Retinal pigment epithelial cell (primary cell): Measurements from ENCODE around the gene COTL1.
"Not testable (repeated sequence)": the region's sequence is repeated elsewhere in the genome, so short reads cannot be mapped to it uniquely, and the experiment has no call there.

Experiments used
- DNase-seq: peaks from one replicate; pipeline ENCODE4 v3.0.0-alpha.2; 2010; ENCODE audit warnings: low read depth
- H3K4me3 ChIP-seq: 2 replicates; pipeline ENCODE4 v1.5.1; 2011; ENCODE audit warnings: mild to moderate bottlenecking, low read length, control low read depth, moderate library complexity
- TF ChIP-seq, protein P1 (sequence below): conservative IDR thresholded peaks from 2 replicates; pipeline ENCODE4 v1.5.1; 2011; ENCODE audit warnings: low read depth, low read length, control low read depth, inconsistent platforms

COTL1 gene

DNA sequence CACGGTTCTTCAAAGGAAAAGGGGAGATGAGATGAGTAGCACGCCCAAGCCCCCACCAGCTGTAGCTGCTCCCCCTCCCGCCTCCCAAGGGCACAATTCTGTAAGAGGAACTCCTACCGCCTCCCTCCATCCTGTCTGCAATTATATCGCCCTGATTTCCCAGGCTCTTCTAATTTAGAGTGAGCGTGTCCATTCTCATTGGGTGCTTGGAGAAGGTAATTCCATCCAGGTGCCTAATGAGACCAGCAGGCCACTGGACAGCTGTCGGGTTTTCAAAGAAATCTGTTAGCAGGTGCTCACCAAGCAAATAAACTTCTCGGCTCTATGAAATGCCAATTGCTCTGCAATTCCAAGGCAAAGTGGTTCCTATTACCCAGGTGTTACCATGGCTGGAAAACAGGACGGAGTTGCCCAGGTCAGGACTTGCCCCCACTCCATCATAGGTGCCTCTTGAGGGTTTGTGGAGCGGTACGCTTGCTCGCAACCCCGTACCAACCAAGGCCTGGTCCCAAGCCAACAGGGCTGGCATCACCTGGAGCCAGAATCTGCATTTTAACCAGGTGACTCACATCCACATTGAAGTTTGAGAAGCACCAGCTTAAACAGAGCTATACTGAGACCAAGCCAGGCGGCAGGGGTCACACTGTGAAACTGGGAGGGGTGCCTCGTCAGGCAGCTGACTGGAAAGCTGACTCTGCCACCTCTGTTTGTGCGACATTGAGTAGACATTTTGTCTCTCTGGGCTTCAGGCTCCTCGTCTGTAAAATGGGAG is 97.0 kb downstream of the COTL1 start:
- TF ChIP-seq, protein P1, sequence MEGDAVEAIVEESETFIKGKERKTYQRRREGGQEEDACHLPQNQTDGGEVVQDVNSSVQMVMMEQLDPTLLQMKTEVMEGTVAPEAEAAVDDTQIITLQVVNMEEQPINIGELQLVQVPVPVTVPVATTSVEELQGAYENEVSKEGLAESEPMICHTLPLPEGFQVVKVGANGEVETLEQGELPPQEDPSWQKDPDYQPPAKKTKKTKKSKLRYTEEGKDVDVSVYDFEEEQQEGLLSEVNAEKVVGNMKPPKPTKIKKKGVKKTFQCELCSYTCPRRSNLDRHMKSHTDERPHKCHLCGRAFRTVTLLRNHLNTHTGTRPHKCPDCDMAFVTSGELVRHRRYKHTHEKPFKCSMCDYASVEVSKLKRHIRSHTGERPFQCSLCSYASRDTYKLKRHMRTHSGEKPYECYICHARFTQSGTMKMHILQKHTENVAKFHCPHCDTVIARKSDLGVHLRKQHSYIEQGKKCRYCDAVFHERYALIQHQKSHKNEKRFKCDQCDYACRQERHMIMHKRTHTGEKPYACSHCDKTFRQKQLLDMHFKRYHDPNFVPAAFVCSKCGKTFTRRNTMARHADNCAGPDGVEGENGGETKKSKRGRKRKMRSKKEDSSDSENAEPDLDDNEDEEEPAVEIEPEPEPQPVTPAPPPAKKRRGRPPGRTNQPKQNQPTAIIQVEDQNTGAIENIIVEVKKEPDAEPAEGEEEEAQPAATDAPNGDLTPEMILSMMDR, result no peak
- no peak overlapping the region for H3K4me3 ChIP-seq
- no peak for DNase-seq

DNA sequence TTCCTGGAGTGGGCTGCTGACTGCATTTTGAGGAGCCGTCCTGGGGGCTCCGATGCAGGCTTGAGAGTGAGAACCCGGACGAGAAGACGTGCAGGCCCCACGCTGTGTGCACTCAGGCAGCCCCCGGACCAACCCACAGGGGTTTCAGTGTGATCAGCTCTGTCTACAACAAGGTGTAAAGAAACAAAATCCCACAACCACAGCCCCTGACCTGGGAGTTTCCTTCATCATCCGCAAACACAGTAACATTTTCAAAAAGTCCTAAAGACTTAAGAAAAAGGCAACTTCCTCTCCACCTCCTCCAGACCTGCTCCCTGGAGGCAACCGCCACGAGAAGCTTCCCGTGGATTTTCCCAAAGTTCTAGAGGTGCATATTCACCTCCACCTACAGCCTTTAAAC is 98.0 kb downstream of the COTL1 start:
- no peak for DNase-seq
- no peak overlapping the region for H3K4me3 ChIP-seq
- TF ChIP-seq, protein P1, result no peak

DNA sequence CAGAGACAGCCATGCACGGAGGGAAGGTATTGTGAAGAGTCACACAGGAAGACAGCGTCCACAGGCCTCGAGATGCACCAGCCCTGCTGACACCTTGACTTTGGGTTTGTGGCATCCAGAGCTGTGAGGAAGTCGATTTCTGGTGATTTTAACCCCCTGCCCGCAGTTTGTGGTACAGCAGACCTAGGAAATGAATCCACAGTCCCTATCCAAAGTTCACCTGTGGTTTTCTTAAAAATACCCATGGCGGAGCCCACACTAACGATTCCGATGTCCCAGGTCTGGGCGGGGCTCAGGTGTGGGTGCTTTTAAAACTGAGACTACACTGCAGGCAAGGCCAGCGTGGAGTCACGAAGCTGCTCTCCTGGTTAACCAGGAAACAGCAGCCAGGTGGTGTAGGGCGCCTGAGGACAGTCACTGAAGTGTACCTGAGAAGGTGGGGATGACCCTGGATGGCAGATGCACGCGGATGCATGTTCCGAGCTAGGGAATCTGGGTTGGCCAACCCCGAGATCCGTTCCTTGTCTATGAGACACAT is 99.0 kb downstream of the COTL1 start:
- no peak overlapping the region for H3K4me3 ChIP-seq
- TF ChIP-seq, protein P1, result no peak
- DNase-seq, result no peak

DNA sequence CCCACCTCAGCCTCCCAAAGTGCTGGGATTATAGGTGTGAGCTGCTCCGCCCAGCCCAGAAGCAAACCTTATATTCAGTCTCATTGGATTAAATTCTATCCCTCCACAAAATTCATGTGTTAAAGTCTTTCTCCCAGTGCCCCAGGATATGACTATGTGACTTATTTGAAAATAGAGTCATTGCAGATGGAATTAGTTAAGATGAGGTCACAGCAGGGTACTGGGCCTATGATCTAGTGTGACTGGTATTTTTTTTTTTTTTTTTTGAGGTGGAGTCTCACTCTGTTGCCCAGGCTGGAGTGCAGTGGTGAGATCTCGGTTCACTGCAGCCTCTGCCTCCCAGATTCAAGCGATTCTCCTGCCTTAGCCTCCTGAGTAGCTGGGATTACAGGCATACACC is 99.7 kb downstream of the COTL1 start:
- DNase-seq, H3K4me3 ChIP-seq: not testable (repeated sequence)

DNA sequence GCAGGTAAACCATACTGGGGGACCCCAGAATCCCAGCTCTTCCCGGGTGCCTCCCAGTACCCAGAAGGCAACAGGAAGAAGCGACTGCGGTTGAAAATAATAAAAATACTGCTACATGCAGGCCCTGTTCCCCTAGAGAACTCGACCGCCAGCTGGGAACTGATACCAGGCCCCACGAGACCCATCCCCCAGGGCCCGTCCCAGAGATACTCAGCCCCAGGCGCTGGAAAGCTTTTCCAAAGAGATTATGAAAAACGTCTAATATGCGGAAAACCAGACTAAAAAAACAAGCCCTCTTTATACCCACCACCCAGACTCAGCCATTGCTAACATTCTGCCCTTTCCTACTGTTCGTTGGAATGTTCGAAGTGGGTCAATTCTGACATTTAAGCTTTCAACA is 100.5 kb downstream of the COTL1 start:
- no peak for DNase-seq
- TF ChIP-seq, protein P1, result no peak
- no peak overlapping the region for H3K4me3 ChIP-seq
